HG03025 (cell line): ENCODE data around the gene TTC34.
"Not testable (repeated sequence)": the region's sequence is repeated elsewhere in the genome, so short reads cannot be mapped to it uniquely, and the experiment has no call there.

Experiments
- ATAC-seq: cut with Tn5 transposase; IDR thresholded peaks from one replicate; pipeline ENCODE4 v1.9.1; 2021; ENCODE audit warnings: mild to moderate bottlenecking, moderate library complexity; ENCODE audit not compliant: unreplicated experiment, low FRiP score

The TTC34 gene

DNA sequence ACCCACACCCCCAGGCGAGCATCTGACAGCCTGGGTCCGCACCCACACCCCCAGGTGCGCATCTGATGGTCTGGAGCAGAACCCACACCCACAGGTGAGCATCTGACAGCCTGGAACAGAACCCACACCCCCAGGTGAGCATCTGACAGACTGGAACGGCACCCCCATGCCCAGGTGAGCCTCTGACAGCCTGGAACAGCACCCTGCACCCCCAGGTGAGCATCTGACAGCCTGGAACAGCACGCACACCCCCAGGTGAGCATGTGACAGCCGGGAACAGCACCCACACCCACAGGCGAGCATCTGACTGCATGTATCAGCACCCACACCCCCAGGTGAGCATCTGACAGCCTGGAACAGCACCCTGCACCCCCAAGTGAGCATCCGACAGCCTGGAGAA is 115.8 kb downstream of the TTC34 start:
- ATAC-seq = not testable (repeated sequence)

DNA sequence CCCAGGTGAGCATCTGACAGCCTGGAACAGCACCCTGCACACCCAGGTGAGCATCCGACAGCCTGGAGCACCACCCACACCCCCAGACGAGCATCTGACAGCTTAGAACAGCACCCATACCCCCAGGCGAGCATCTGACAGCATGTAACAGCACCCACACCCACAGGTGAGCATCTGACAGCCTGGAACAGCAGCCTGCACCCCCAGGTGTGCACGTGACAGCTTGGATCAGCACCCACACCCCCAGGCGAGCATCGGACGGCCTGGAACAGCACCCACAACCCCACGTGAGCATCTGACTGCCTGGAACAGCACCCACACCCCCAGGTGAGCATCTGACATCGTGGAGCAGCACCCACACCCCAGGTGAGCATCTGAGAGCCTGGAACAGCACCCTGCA is 116.6 kb downstream of the TTC34 start:
- not testable (repeated sequence) for ATAC-seq

DNA sequence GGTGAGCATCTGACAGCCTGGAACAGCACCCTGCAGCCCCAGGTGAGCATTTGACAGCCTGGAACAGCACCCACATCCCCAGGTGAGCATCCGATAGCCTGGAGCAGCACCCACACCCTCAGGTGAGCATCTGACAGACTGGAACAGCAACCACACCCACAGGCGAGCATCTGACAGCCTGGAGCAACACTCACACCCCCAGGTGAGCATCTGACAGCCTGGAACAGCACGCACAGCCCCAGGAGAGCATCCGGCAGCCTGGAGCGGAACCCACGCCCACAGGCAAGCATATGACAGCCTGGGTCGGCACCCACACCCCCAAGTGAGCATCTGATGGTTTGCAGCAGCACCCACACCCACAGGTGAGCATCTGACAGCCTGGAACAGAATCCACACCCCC is 117.5 kb downstream of the TTC34 start:
- ATAC-seq = not testable (repeated sequence)

DNA sequence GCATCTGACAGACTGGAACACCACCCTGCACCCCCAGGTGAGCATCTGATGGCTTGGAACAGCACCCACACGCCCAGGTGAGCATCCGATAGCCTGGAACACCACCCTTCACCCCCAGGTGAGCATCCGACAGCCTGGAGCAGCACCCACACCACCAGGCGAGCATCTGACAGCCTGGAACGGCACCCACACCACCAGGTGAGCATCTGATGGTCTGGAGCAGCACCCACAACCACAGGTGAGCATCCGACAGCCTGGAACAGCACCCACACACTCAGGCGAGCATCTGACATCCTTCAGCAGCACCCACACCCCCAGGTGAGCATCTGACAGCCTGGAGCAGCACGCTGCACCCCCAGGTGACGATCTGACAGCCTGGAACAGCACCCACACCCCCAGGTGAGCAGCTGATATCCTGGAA is 118.2 kb downstream of the TTC34 start:
- not testable (repeated sequence) for ATAC-seq

GRCh38 chr1:2682879-2683278 is 118.6 kb downstream of the TTC34 start:
- ATAC-seq = not testable (repeated sequence)

DNA sequence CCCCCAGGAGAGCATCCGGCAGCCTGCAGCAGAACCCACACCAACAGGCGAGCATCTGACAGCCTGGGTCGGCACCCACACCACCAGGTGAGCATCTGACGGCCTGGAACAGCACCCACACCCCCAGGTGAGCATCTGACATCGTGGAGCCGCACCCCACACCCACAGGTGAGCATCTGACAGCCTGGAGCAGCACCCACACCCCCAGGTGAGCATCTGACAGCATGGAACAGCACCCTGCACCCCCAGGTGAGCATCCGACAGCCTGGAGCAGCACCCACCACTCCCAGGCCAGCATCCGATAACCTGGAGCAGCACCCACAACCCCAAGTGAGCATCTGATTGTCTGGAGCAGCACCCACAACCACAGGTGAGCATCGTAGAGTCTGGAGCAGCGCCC is 124.8 kb downstream of the TTC34 start:
- not testable (repeated sequence) for ATAC-seq

- not testable (repeated sequence) for ATAC-seq
Measured at GRCh38 chr1:2671656-2672055, 129.8 kb downstream of the TTC34 start.

DNA sequence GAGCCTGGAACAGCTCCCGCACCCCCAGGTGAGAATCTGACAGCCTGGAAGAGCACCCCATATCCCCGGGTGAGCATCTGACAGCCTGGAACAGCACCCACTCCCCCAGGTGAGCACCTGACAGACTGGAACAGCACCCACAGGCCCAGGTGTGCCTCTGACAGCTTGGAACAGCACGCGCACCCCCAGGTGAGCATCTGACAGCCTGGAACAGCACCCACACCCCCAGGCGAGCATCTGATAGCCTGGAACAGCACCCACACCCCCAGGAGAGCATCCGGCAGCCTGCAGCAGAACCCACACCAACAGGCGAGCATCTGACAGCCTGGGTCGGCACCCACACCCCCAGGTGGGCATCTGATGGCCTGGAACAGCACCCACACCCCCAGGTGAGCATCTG is 141.7 kb downstream of the TTC34 start:
- not testable (repeated sequence) for ATAC-seq

GRCh38 chr1:2657909-2658308 is 143.6 kb downstream of the TTC34 start:
- not testable (repeated sequence) for ATAC-seq

GRCh38 chr1:2657124-2657523 is 144.4 kb downstream of the TTC34 start:
- not testable (repeated sequence) for ATAC-seq

DNA sequence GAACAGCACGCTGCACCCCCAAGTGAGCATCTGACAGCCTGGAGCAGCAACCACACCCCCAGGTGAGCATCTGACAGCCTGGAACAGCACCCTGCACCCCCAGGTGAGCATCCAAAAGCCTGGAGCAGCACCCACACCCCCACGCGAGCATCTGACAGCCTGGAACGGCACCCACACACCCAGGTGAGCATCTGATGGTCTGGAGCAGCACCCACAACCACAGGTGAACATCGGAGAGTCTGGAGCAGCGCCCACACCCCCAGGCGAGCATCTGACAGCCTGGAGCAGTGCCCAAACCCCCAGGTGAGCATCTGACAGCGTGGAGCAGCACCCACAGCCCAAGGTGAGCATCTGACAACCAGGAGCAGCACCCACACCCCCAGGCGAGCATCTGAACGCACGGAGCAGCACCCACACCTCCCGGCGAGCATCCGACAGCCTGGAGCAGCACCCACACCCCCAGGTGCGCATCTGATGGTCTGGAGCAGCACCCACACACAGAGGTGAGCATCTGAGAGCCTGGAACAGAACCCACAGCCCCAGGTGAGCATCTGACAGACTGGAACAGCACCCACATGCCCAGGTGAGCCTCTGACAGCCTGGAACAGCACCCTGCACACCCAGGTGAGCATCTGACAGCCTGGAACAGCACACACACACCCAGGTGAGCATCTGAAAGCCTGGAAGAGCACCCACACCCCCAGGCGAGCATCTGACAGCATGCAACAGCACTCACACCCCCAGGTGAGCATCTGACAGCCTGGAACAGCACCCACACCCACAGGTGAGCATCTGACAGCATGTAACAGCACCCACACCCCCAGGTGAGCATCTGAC is 145.7 kb downstream of the TTC34 start:
- ATAC-seq = not testable (repeated sequence)

DNA sequence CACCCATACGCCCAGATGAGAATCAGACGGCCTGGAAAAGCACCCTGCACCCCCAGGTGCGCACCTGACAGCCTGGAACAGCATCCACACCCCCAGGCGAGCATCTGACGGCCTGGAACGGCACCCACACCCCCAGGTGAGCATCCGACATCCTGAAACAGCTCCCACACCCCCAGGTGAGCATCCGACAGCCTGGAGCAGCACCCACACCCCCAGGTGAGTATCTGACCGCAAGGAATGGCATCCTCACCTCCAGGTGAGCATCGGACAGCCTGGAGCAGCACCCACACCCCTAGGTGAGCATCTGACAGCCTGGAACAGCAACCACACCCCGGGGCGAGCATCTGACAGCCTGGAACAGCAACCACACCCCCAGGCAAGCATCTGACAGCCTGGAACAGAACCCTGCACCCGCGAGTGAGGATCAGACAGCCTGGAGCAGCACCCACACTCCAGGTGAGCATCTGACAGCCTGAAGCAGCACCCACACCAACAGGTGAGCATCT is 147.0 kb downstream of the TTC34 start:
- ATAC-seq = not testable (repeated sequence)

DNA sequence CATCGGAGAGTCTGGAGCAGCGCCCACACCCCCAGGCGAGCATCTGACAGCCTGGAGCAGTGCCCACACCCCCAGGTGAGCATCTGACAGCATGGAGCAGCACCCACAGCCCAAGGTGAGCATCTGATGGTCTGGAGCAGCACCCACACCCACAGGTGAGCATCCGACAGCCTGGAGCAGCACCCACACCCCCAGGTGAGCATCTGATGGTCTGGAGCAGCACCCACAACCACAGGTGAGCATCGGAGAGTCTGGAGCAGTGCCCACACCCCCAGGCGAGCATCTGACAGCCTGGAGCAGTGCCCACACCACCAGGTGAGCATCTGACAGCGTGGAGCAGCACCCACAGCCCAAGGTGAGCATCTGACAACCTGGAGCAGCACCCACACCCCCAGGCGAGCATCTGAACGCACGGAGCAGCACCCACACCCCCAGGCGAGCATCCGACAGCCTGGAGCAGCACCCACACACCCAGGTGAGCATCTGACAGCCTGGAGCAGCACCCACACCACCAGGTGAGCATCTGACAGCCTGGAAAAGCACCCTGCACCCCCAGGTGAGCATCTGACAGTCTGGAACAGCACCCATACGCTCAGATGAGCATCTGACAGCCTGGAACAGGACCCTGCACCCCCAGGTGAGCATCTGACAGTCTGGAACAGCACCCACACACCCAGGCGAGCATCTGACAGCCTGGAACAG is 147.6 kb downstream of the TTC34 start:
- not testable (repeated sequence) for ATAC-seq

GRCh38 chr1:2652926-2653571 is 148.4 kb downstream of the TTC34 start:
- not testable (repeated sequence) for ATAC-seq

- ATAC-seq = not testable (repeated sequence)
Measured at GRCh38 chr1:2652152-2652925, 149.2 kb downstream of the TTC34 start.

GRCh38 chr1:2650967-2651645 is 150.4 kb downstream of the TTC34 start:
- no peak for ATAC-seq

DNA sequence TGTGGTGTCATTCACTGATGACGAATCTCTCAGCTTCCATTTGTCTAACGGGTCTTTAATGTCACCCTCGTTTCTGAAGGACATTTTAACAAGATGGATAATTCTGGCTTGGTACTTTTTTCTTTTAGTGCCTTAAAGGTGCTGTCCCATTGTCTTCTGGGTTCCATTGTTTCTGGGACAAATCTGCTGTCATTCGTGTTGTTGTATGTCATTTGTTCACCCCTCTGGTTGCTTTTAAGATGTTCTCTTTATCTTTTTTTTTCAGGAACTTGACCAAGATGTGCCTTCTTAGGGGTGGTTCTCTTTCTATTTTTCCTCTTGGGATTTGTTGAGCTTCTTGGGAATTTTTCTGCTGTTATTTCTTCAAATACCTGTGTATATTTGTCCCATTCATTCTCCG is 154.7 kb downstream of the TTC34 start:
- no peak for ATAC-seq

GRCh38 chr1:2645776-2646175 is 155.7 kb downstream of the TTC34 start:
- ATAC-seq = no peak

DNA sequence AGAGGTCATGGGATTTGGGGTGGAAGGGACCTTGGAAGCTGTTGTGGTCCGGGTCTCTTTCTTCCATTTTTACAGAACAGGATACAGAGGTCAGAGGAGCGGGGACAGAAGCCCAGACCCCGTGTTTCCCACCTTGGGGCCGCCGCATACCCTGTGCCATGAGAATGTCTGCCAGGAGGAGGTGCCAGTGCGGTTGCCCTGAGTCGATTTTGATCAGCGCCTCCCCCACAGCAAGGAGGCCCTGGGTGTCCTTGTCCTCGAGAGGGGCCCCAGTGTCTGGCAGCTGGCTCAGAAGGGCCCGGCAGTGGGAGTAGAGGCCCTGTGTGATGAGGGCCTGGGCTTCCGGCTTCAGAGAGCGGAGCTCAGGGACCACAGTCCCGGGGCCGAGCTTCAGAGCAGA is 156.3 kb downstream of the TTC34 start:
- ATAC-seq = no peak
